ENCODE measurements around the gene C1orf87. TPM values are rescaled to one million over a fixed set of nuclear protein-coding genes. Genes with fewer than 3 reads are reported as not detected.

Gene C1orf87
- total RNA-seq, 2 experiments from 2014 or later, result not detected

- H3K4me3 Mint-ChIP-seq, result no peak overlapping the region
- H3K4me1 Mint-ChIP-seq, result no peaks in the 10 kb centered on the region
- ChIA-PET POLR2A (no interaction called here), CTCF (no interaction called here)
- no peaks in the 10 kb centered on the region for H3K9me3 Mint-ChIP-seq
- H3K27me3 Mint-ChIP-seq, result peaks cover 2% of the 10 kb centered on the region
- H3K36me3 Mint-ChIP-seq (ENCODE audit: low read depth), result no peaks in the 10 kb centered on the region
- no peak for DNase-seq
- H3K27ac Mint-ChIP-seq, result no peak overlapping the region
These were observed 24.4 kb downstream of the C1orf87 start for GRCh38 chr1:60049188-60049587.

- Mint-ChIP-seq H3K27me3 (peaks cover 2% of the 10 kb centered on the region), H3K36me3 (ENCODE audit: low read depth) (no peaks in the 10 kb centered on the region), H3K4me3 (no peak overlapping the region), H3K4me1 (no peaks in the 10 kb centered on the region), H3K9me3 (no peaks in the 10 kb centered on the region), H3K27ac (no peak overlapping the region)
- no peak for DNase-seq
- ChIA-PET POLR2A (no interaction called here), CTCF (no interaction called here)
These were observed 28.7 kb downstream of the C1orf87 start for GRCh38 chr1:60044881-60045280.

GRCh38 chr1:60041783-60042182 lies 31.8 kb downstream of the C1orf87 start:
- Mint-ChIP-seq H3K27me3 (no peaks in the 10 kb centered on the region), H3K9me3 (no peaks in the 10 kb centered on the region), H3K27ac (no peak overlapping the region), H3K4me1 (no peaks in the 10 kb centered on the region), H3K36me3 (ENCODE audit: low read depth) (no peaks in the 10 kb centered on the region), H3K4me3 (no peak overlapping the region)
- ChIA-PET POLR2A (no interaction called here), CTCF (no interaction called here)
- DNase-seq, result no peak

GRCh38 chr1:60037669-60038068 lies 35.9 kb downstream of the C1orf87 start:
- H3K36me3 Mint-ChIP-seq (ENCODE audit: low read depth), result no peaks in the 10 kb centered on the region
- no peaks in the 10 kb centered on the region for H3K9me3 Mint-ChIP-seq
- no peak overlapping the region for H3K27ac Mint-ChIP-seq
- H3K4me1 Mint-ChIP-seq, result no peaks in the 10 kb centered on the region
- H3K4me3 Mint-ChIP-seq, result no peak overlapping the region
- ChIA-PET POLR2A (no interaction called here), CTCF (interaction anchor here (0.5 kb wide), 1 partner anchor 43 kb away, joined by 3 read pairs; no protein-coding TSS in a partner anchor)
- DNase-seq, result no peak
- H3K27me3 Mint-ChIP-seq, result no peaks in the 10 kb centered on the region

- ChIA-PET POLR2A (no interaction called here), CTCF (no interaction called here)
- H3K9me3 Mint-ChIP-seq, result no peaks in the 10 kb centered on the region
- DNase-seq, result no peak
- no peaks in the 10 kb centered on the region for H3K27me3 Mint-ChIP-seq
- no peaks in the 10 kb centered on the region for H3K36me3 Mint-ChIP-seq (ENCODE audit: low read depth)
- no peak overlapping the region for H3K4me3 Mint-ChIP-seq
- no peaks in the 10 kb centered on the region for H3K4me1 Mint-ChIP-seq
- H3K27ac Mint-ChIP-seq, result no peak overlapping the region
These were observed 36.6 kb downstream of the C1orf87 start for GRCh38 chr1:60036856-60037460.

GRCh38 chr1:60035921-60036320 lies 37.6 kb downstream of the C1orf87 start:
- POLR2A ChIA-PET, result no interaction called here
- H3K4me1 Mint-ChIP-seq, result no peaks in the 10 kb centered on the region

GRCh38 chr1:60034999-60035398 lies 38.6 kb downstream of the C1orf87 start:
- POLR2A ChIA-PET, result no interaction called here
- CTCF ChIA-PET, result no interaction called here
- Mint-ChIP-seq H3K4me1 (no peaks in the 10 kb centered on the region), H3K27ac (no peak overlapping the region), H3K36me3 (ENCODE audit: low read depth) (no peaks in the 10 kb centered on the region), H3K4me3 (no peak overlapping the region), H3K27me3 (peaks cover 4% of the 10 kb centered on the region), H3K9me3 (no peaks in the 10 kb centered on the region)
- DNase-seq, result no peak

More at GRCh38 chr1:60035921-60036320, 37.6 kb downstream of the C1orf87 start:
- CTCF ChIA-PET, result no interaction called here
- Mint-ChIP-seq H3K36me3 (ENCODE audit: low read depth) (no peaks in the 10 kb centered on the region), H3K27me3 (no peaks in the 10 kb centered on the region), H3K4me3 (no peak overlapping the region), H3K9me3 (no peaks in the 10 kb centered on the region), H3K27ac (no peak overlapping the region)
- DNase-seq, result no peak

GRCh38 chr1:60033066-60033465 lies 40.5 kb downstream of the C1orf87 start:
- Mint-ChIP-seq H3K36me3 (ENCODE audit: low read depth) (no peaks in the 10 kb centered on the region), H3K27me3 (peaks cover 4% of the 10 kb centered on the region), H3K4me1 (no peaks in the 10 kb centered on the region), H3K4me3 (no peak overlapping the region), H3K9me3 (no peaks in the 10 kb centered on the region), H3K27ac (no peak overlapping the region)
- POLR2A ChIA-PET, result no interaction called here
- DNase-seq, result no peak
- CTCF ChIA-PET, result no interaction called here

GRCh38 chr1:60031146-60031545 lies 42.4 kb downstream of the C1orf87 start:
- peaks cover 7% of the 10 kb centered on the region for H3K27me3 Mint-ChIP-seq
- POLR2A ChIA-PET, result no interaction called here
- DNase-seq, result no peak
- no peaks in the 10 kb centered on the region for H3K9me3 Mint-ChIP-seq
- CTCF ChIA-PET, result no interaction called here
- H3K27ac Mint-ChIP-seq, result no peak overlapping the region
- no peaks in the 10 kb centered on the region for H3K4me1 Mint-ChIP-seq
- H3K36me3 Mint-ChIP-seq (ENCODE audit: low read depth), result no peaks in the 10 kb centered on the region
- no peak overlapping the region for H3K4me3 Mint-ChIP-seq

GRCh38 chr1:60025552-60025951 lies 48.0 kb downstream of the C1orf87 start:
- DNase-seq, result no peak
- Mint-ChIP-seq H3K4me1 (no peaks in the 10 kb centered on the region), H3K36me3 (ENCODE audit: low read depth) (no peaks in the 10 kb centered on the region), H3K27me3 (peaks cover 14% of the 10 kb centered on the region), H3K27ac (no peak overlapping the region), H3K4me3 (no peak overlapping the region), H3K9me3 (no peaks in the 10 kb centered on the region)
- CTCF ChIA-PET, result no interaction called here
- POLR2A ChIA-PET, result no interaction called here

GRCh38 chr1:60017508-60018205 lies 55.9 kb downstream of the C1orf87 start:
- H3K4me1 Mint-ChIP-seq, result no peaks in the 10 kb centered on the region
- no peak overlapping the region for H3K4me3 Mint-ChIP-seq
- no peaks in the 10 kb centered on the region for H3K9me3 Mint-ChIP-seq
- no peak for DNase-seq
- ChIA-PET POLR2A (no interaction called here), CTCF (no interaction called here)
- H3K27me3 Mint-ChIP-seq, result peaks cover 5% of the 10 kb centered on the region
- no peak overlapping the region for H3K27ac Mint-ChIP-seq
- H3K36me3 Mint-ChIP-seq (ENCODE audit: low read depth), result no peaks in the 10 kb centered on the region

GRCh38 chr1:60010690-60011089 lies 62.9 kb downstream of the C1orf87 start:
- POLR2A ChIA-PET, result interaction anchor here (0.6 kb wide), 1 partner anchor 946 kb away, joined by 3 read pairs; no protein-coding TSS in a partner anchor
- CTCF ChIA-PET, result interaction anchor here (0.7 kb wide), 1 partner anchor 24 kb away, joined by 3 read pairs; no protein-coding TSS in a partner anchor
- peaks cover 9% of the 10 kb centered on the region for H3K27me3 Mint-ChIP-seq
- H3K9me3 Mint-ChIP-seq, result no peaks in the 10 kb centered on the region
- H3K4me3 Mint-ChIP-seq, result no peak overlapping the region
- DNase-seq, result no peak
- H3K27ac Mint-ChIP-seq, result no peak overlapping the region
- no peaks in the 10 kb centered on the region for H3K36me3 Mint-ChIP-seq (ENCODE audit: low read depth)
- no peaks in the 10 kb centered on the region for H3K4me1 Mint-ChIP-seq

- POLR2A ChIA-PET, result no interaction called here
- H3K4me1 Mint-ChIP-seq, result no peaks in the 10 kb centered on the region
- H3K27ac Mint-ChIP-seq, result no peak overlapping the region
- H3K9me3 Mint-ChIP-seq, result no peaks in the 10 kb centered on the region
- DNase-seq, result no peak
- peaks cover 12% of the 10 kb centered on the region for H3K27me3 Mint-ChIP-seq
- H3K36me3 Mint-ChIP-seq (ENCODE audit: low read depth), result no peaks in the 10 kb centered on the region
- H3K4me3 Mint-ChIP-seq, result no peak overlapping the region
- CTCF ChIA-PET, result interaction anchor here (0.6 kb wide), 1 partner anchor 65 kb away, joined by 4 read pairs; no protein-coding TSS in a partner anchor
These were observed 65.1 kb downstream of the C1orf87 start for GRCh38 chr1:60008500-60008899.

- ChIA-PET CTCF (no interaction called here), POLR2A (no interaction called here)
- Mint-ChIP-seq H3K4me3 (no peak overlapping the region), H3K36me3 (ENCODE audit: low read depth) (no peaks in the 10 kb centered on the region), H3K27me3 (peaks cover 6% of the 10 kb centered on the region), H3K4me1 (no peaks in the 10 kb centered on the region), H3K9me3 (no peaks in the 10 kb centered on the region), H3K27ac (no peak overlapping the region)
- DNase-seq, result no peak
These were observed 72.9 kb downstream of the C1orf87 start for GRCh38 chr1:60000625-60001024.

Measured in activated CD4-positive, alpha-beta T cell treated with anti-CD3 and anti-CD28 coated beads, Interleukin-2, amount 10 ng/mL, durations not matched to agents 7 days and 5 days (primary cell).